MV-4-11 (cell line): ENCODE results near the gene FKBP14.
"Not testable (repeated sequence)": the region's sequence is repeated elsewhere in the genome, so short reads cannot be mapped to it uniquely, and the experiment has no call there.

Experiments used
- DNase-seq: peaks from one replicate; lab custom pipeline; 2025; lab: John Stamatoyannopoulos, UW

The FKBP14 gene

DNA sequence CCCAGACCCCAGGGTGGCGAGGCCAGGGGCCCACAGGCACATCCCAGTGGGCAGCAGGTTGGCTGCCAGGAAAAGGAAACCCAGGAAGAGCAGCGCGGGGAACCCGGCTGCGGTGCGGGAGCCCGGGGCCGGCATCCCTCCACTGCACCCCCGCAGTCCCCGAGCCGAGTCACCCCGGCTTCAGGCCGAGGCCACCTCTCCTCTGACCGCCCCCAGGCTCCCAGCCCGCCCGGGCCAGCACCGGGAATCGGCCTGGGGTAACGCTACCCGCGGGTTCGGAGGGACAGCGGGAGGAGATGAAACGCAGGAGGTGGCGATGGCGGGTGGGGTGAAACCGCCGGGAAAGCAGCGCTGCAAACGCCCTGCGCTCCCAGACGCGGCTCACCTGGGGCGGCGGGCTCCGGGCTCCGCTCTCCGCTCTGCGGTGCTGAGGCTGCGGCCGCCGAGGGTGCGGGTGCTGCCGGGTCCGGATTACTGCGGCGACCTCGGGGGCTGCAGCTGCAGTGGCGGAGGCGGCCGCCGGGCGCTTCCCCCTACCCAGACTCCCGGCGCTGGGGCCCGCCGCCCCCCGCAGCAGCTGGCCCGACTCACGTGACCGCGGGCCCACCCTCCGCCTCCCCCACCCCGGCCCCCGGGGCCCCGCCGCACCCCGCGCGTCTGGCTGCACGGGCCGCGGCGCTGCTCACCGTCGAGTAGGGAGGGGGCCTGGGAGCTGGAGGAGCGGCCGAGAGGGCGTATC lies 37.1 kb downstream of the FKBP14 start, which contains the start of gene SCRN1:
Gene SCRN1 (minus strand): TSS at position 545 of the 739 bp plus-strand sequence. CDS start 20,734 bp downstream, outside the sequence.
- no peak for DNase-seq

DNA sequence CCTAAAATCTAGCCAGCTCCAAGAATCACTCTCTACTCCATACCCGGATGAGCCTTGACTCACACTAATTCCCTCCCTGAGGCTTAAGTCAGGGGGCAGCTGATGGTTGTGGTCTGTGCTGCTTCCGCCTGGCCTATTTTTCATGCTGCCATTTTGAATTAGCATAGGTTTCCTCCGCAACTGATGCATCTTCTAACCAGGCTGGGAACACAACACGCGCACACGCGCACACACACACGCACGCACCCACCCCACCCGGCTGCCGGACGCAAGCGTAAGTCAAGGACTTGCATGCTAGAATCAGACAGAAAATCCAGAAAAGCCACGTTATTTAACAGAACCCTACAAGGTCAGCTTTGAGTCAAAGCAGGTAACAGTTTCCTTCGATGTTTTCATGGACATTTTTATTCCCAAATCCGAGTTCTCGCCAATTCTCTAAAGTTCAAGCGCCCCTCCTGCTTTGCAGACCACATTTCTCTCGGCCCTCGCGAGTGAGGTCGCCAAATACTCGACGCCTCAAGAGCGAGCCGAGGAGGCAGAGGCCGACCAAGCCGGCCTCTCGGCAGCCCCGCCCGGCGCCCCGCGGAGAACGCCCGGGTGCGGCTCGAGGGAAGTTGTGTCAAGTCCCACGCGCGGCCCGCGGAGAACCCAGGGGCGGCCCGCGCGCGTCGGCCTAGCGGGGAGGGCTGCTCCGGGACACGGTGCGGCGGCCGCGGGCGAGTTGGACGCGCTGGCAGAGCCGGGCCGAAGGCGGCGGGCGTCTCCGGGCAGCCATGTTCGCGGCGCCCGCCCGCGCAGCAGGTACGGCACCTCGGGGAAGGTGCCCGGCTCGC lies 37.9 kb downstream of the FKBP14 start:
- no peak for DNase-seq

DNA sequence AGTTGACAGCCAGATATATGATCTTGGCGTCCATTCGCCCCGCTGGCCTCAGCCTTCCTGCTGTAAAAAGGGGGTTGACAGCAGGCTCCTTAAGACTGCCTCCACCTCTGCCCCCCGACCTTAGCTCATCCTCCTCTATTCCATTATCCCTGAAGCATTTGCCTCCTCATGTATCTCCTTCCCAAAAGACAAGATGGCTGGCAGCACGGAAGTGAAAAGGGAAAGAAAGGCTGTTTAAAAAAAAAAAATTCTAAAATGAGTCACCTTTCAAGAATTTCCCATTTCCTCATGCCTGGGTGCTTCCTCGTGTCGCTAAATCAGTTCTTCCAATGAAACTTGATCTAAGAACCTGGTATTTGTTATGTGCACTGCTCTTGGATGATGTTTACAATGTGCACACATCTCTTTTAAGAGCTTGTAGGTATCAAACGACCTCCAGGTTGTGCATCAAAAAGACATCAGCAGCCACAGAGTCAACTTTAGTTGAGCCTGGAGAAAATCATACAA lies 38.6 kb downstream of the FKBP14 start:
- DNase-seq, result peak; percentile 72

DNA sequence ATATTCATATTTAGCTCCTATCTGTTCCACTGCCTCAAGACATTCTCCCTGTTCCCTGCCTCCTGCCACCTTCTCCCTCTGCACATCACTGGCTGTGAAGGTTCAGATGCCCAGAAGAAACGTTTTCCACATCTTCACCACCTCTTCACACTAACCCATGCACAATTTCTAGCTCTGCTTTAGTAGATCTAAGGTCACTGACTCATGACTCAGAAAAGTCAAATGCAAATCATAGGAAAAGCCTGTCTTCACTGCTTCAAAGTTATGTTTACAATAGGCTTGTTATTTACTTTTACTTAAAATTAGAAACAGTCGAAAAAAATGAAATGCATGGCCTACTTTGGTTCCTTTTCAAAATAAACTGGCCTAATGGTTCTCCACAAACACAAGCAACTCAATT lies 39.4 kb downstream of the FKBP14 start:
- DNase-seq, result no peak

GRCh38 chr7:29980151-29980550 lies 46.4 kb downstream of the FKBP14 start:
- no peak for DNase-seq

GRCh38 chr7:29977886-29978651 lies 48.4 kb downstream of the FKBP14 start:
- DNase-seq, result no peak

DNA sequence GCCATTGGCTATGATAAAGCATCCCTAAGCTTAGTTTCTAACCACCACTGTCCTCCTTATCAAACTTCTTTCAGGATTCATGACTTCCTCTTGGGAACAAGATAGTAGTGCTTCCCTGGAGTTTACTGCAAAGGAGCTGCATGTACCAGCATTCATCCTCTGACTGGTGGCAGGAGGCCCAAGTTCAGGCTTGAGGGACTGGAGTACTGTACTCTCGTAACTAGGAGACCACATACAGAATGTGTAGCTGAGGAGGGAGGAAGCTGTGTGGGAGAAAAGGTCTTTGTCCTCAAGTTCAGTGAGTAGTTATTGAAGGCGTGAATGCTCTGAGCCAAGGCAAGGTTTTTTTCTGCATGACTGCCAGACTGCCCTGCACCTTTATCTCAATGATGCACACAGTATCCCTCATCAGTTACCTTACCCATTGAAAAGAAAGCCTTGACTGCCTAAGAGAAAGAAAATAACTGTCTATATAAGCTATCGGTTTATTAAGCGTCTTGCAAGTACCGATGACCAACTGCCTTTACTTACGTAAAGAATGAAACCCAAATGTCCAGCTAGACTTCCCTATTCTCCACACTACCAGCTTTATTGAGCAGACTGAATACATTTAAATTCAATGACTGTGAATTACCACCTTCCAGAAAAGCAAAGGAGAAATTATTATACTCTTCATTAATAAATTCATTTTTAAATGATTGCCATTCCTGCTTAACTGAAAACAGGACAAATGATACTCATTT lies 49.7 kb downstream of the FKBP14 start:
- peak; percentile 3 for DNase-seq

- DNase-seq, result peak; percentile 14
Measured at GRCh38 chr7:29976266-29976665, 50.2 kb downstream of the FKBP14 start.

DNA sequence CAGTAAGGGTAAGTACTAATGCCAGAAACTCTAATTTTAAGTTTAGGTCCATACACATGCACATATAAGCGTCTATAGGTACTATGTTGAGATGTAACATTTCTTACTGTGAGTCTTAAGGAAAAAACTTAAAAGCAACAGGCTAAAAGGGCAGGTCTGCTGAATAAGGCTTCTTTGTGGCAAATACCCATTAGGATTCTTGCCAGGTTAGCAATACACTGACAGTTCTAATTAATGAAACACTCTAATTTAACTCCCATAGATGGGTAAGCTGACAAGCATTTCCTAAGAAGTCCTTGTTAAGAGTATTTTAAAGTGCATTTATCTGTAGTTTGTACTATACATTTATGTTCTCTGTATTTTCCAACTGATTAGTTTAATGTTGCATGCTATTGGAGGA lies 50.9 kb downstream of the FKBP14 start:
- DNase-seq, result no peak

DNA sequence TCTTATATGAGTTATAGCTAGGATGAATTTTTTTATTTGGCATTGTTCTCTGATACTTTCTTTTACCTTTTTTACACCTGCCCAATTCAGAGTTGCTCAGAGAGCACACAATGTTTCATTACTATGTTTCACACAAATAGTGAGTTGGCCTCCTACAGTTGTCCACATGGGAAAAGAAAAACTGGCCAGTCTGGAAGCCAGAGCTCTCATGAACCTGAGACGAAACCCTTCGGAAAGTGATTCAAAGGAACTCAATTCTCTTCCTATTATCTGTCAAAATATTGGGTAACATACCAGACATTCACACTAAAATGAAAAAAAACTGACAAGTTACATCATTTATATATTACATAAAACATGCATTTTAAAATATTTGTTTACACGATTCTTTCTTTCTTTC lies 52.2 kb downstream of the FKBP14 start:
- DNase-seq, result no peak

DNA sequence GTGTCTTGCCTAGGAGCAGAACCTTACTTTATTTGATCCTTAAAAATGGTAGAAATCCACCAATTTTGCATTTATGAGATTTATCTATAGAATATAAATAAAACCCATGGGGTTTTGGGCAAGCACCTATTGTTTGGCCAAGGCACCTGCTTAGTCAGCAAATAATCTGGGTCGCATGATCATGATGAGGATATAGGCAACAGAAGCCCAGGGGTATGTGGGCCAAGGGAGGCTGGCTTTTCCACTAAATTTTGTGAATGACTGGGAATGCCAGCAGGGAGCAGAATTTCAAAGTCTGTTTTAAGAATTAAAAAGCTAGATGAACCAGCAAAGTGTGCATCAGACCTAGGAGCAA lies 54.2 kb downstream of the FKBP14 start:
- DNase-seq, result no peak

DNA sequence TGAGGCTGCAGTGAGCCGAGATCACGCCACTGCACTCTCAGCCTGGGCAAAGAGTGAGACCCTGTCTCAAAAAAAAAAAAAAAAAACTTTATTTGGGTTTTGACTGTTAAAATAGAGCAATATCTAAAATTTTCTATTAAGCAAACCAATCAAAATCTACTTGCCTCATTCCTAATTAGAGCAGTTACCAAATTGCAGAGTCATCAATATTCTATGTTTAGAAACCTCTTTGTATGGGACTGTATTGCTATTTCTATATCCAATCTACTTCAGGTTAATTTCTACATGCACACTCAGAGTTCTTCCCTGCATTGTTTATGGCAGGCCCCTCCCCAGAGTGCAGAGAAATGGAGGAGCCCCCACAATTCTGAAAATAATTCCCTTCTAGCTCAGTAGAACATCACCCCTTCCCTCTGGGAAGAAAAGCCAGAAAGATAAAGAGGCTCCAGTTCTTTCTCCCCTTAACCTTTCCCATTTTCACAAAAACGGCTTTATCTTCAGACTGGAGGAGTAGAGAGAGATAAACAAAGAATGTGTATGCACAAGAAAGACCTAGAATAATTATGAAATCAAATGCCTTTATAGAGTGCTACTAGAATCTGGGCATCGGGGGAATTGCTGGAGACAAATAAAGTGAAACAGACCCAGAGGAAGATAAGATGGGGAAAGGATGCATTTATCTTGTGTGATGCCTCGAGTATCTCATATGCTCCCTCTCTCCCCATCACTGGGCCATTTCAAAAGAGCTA lies 54.8 kb downstream of the FKBP14 start:
- DNase-seq, result no peak

DNA sequence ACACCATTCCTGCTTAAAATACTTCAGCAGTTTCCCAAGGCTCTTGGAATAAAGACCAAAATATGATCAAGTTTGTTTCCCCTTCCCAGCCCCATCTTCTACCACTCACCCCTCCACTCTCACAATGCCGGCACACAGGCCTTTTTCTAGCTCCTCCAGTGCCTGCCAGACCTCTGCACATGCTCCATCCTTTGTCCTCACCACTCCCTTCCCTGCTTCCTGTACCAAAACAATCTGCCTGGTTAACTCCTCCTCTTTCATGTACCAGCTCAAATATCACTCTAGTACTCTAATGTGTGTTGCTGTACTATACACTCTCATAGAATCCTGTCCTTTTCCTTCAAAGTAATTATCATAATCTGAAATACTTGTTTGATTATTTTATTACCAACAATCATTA lies 56.3 kb downstream of the FKBP14 start:
- DNase-seq, result no peak

- no peak for DNase-seq
Measured at GRCh38 chr7:29969738-29970137, 56.8 kb downstream of the FKBP14 start.

- no peak for DNase-seq
Measured at GRCh38 chr7:29968683-29969395, 57.7 kb downstream of the FKBP14 start.

- no peak for DNase-seq
Measured at GRCh38 chr7:29965030-29965429, 61.5 kb downstream of the FKBP14 start.

DNA sequence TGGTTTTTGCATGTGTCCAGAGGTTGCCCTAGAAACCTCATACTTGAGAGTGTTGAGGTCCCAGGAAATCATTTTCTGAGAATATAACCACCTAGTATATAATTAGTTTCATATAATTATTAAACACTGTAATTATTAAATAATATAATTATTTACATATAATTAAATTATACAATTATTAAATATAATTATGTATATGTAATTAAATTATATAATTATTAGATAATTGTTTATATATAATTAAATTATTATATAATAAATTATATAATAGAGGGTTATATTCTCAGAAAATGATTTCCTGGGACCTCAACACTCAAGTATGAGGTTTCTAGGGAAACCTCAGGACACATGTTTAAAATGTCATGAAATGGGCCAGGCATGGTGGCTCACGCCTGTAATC lies 64.5 kb downstream of the FKBP14 start:
- no peak for DNase-seq

DNA sequence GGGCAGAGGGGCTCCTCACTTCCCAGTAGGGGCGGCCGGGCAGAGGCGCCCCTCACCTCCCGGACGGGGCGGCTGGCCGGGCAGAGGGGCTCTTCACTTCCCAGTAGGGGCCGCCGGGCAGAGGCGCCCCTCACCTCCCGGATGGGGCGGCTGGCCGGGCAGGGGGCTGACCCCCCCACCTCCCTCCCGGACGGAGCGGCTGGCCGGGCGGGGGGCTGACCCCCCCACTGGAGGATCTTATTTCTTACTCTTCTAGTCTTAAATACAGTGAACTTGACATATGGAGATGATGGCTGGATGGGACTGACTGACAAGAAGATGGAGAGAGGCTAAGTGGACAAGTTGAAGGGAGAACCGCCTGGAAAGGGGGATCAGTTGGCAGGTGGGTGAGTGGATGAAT lies 64.9 kb downstream of the FKBP14 start:
- not testable (repeated sequence) for DNase-seq
